GM23338 (cell line): ENCODE data around the gene SOST.

Experiments used
- CREB1 ChIP-seq: fragments of 250-450 bp; sonication (Bioruptor Pico); IDR thresholded peaks from 2 replicates; pipeline ENCODE4 v1.5.0; 2020; ENCODE audit warnings: low read depth, mild to moderate bottlenecking, moderate library complexity
- CTCF ChIP-seq, 2 experiments: fragments of 200-600 bp in 1 of 2; sonication (generic) in 1 of 2; conservative IDR thresholded peaks; 2 replicates each; pipeline versions ENCODE4 v1.5.1 to v1.6.1; 2016 to 2017; ENCODE audit warnings: antibody characterized with exemption in 2 of 2, low read depth in 2 of 2, mild to moderate bottlenecking in 2 of 2, moderate library complexity in 1 of 2
- EZH2phosphoT487 ChIP-seq: fragments of 200-600 bp; sonication (generic); IDR thresholded peaks from one replicate; pipeline ENCODE4 v1.8.1; 2018; ENCODE audit warnings: antibody characterized with exemption; ENCODE audit not compliant: unreplicated experiment
- JUNB ChIP-seq: IDR thresholded peaks from one replicate; pipeline ENCODE4 v1.6.1; 2016; ENCODE audit warnings: antibody characterized with exemption; ENCODE audit not compliant: unreplicated experiment
- POLR2AphosphoS5 ChIP-seq: IDR thresholded peaks from 2 replicates; pipeline ENCODE4 v1.6.1; 2016; ENCODE audit warnings: antibody characterized with exemption, low read depth

DNA sequence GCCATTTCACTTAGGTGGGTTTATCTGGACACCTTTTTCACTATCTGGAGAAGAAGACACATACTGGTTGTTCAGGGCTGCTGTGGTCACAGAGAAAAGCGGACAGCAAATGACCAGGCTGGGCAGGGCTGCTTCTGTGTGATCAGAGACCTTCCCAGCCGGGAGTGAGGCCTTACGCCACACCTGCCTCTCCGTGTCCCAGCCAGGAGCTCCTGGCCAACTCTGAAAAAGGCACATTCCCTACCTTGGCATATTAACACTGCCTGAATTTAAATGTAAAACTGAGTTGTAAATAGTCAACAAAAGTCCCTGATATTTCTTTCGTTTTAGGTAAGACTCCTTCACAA is 9.1 kb upstream of the SOST start:
- TF ChIP-seq CREB1 (CRISPR knock-in tag) (no peak), CTCF (conservative IDR thresholded peaks at IDR 0.05; ENCODE audit: low read depth in 2 of 2) (no peak), EZH2phosphoT487 (no peak), JUNB (no peak), POLR2AphosphoS5 (no peak)
